H9 (cell line): Measurements from ENCODE around the gene ZBED5. TPM values are rescaled to one million over a fixed set of nuclear protein-coding genes. Genes with fewer than 3 reads are reported as not detected.

Experiments used
- DNase-seq: peaks from one replicate; pipeline ENCODE4 v3.0.0-alpha.2; 2017
- H2AFZ ChIP-seq: one replicate; pipeline ENCODE4 v1.6.1; 2013; ENCODE audit warnings: mild to moderate bottlenecking, low read length, control low read depth, moderate library complexity
- H2AK5ac ChIP-seq: 2 replicates; pipeline ENCODE4 v1.6.1; 2013; ENCODE audit warnings: low read length, control low read depth, mixed read lengths; ENCODE audit not compliant: insufficient read length
- H2BK120ac ChIP-seq: one replicate; pipeline ENCODE4 v1.6.1; 2013; ENCODE audit warnings: low read depth, mild to moderate bottlenecking, low read length, control low read depth, inconsistent platforms; ENCODE audit not compliant: poor library complexity, severe bottlenecking
- H2BK12ac ChIP-seq: 2 replicates; pipeline ENCODE4 v1.6.1; 2013; ENCODE audit warnings: low read length, control low read depth, mixed read lengths, low read depth; ENCODE audit not compliant: insufficient read length
- H2BK15ac ChIP-seq: 2 replicates; pipeline ENCODE4 v1.6.1; 2013; ENCODE audit warnings: low read depth, low read length, control low read depth
- H2BK20ac ChIP-seq: one replicate; pipeline ENCODE4 v1.6.1; 2013; ENCODE audit warnings: low read depth, mild to moderate bottlenecking, low read length, control low read depth, inconsistent platforms; ENCODE audit not compliant: poor library complexity, severe bottlenecking
- H2BK5ac ChIP-seq: 2 replicates; pipeline ENCODE4 v1.6.1; 2013; ENCODE audit warnings: low read length, control low read depth, mixed read lengths; ENCODE audit not compliant: insufficient read length
- H3K14ac ChIP-seq: 2 replicates; pipeline ENCODE4 v1.6.1; 2013; ENCODE audit warnings: low read length, control low read depth; ENCODE audit not compliant: insufficient read depth
- H3K18ac ChIP-seq: 2 replicates; pipeline ENCODE4 v1.6.1; 2013; ENCODE audit warnings: low read depth, mild to moderate bottlenecking, mixed read lengths, low read length, control low read depth; ENCODE audit not compliant: insufficient read length
- H3K23ac ChIP-seq: 2 replicates; pipeline ENCODE4 v1.6.1; 2013; ENCODE audit warnings: low read length, control low read depth, mixed read lengths, low read depth; ENCODE audit not compliant: insufficient read length
- H3K23me2 ChIP-seq: 2 replicates; pipeline ENCODE4 v1.6.1; 2013; ENCODE audit warnings: low read depth, mild to moderate bottlenecking, mixed read lengths, low read length, control low read depth; ENCODE audit not compliant: insufficient read length, poor library complexity, severe bottlenecking
- H3K27ac ChIP-seq: 2 replicates; pipeline ENCODE4 v1.5.1; 2013; ENCODE audit warnings: low read length, control low read depth, mixed read lengths, low read depth; ENCODE audit not compliant: insufficient read length
- H3K27me3 ChIP-seq: 2 replicates; pipeline ENCODE4 v1.6.1; 2013; ENCODE audit warnings: low read length, control low read depth, inconsistent platforms; ENCODE audit not compliant: insufficient read depth
- H3K4ac ChIP-seq: 2 replicates; pipeline ENCODE4 v1.6.1; 2013; ENCODE audit warnings: low read depth, mild to moderate bottlenecking, control low read depth, inconsistent platforms, low read length, moderate library complexity
- H3K4me1 ChIP-seq: 2 replicates; pipeline ENCODE4 v1.6.1; 2013; ENCODE audit warnings: low read length, control low read depth, inconsistent platforms; ENCODE audit not compliant: insufficient read depth
- H3K4me2 ChIP-seq: 2 replicates; pipeline ENCODE4 v1.6.1; 2013; ENCODE audit warnings: low read length, control low read depth, mixed read lengths; ENCODE audit not compliant: insufficient read length, insufficient read depth
- H3K56ac ChIP-seq: 2 replicates; pipeline ENCODE4 v1.6.1; 2013; ENCODE audit warnings: low read depth, mild to moderate bottlenecking, mixed read lengths, low read length, control low read depth; ENCODE audit not compliant: insufficient read length
- H3K79me1 ChIP-seq: 2 replicates; pipeline ENCODE4 v1.6.1; 2013; ENCODE audit warnings: low read depth, mild to moderate bottlenecking, moderate library complexity, low read length, control low read depth, inconsistent platforms; ENCODE audit not compliant: insufficient read depth, poor library complexity, severe bottlenecking
- H3K79me2 ChIP-seq: 2 replicates; pipeline ENCODE4 v1.6.1; 2013; ENCODE audit warnings: low read length, control low read depth, inconsistent platforms; ENCODE audit not compliant: insufficient read depth
- H3K9ac ChIP-seq: 2 replicates; pipeline ENCODE4 v1.6.1; 2013; ENCODE audit warnings: low read length, control low read depth, mixed read lengths; ENCODE audit not compliant: insufficient read length; ENCODE audit errors: extremely low read depth
- H3K9me3 ChIP-seq: one replicate; pipeline ENCODE4 v1.6.1; 2013; ENCODE audit warnings: low read depth, low read length, inconsistent platforms; ENCODE audit not compliant: control insufficient read depth
- H3T11ph ChIP-seq: one replicate; pipeline ENCODE4 v1.6.1; 2013; ENCODE audit warnings: mild to moderate bottlenecking, low read length, control low read depth, inconsistent platforms
- H4K20me1 ChIP-seq: one replicate; pipeline ENCODE4 v1.6.1; 2013; ENCODE audit not compliant: control insufficient read depth, insufficient read length, insufficient read depth
- H4K5ac ChIP-seq: 2 replicates; pipeline ENCODE4 v1.6.1; 2013; ENCODE audit warnings: low read depth, mild to moderate bottlenecking, mixed read lengths, low read length, control low read depth; ENCODE audit not compliant: insufficient read length
- H4K8ac ChIP-seq: replicated peaks from 2 replicates; pipeline ENCODE4 v1.6.1; 2013; ENCODE audit warnings: low read length, control low read depth, mixed read lengths, low read depth; ENCODE audit not compliant: insufficient read length
- H4K91ac ChIP-seq: 2 replicates; pipeline ENCODE4 v1.6.1; 2013; ENCODE audit warnings: low read depth, mild to moderate bottlenecking, moderate library complexity, mixed read lengths, low read length, control low read depth; ENCODE audit not compliant: insufficient read length
- H3K27ac Mint-ChIP-seq, 3 experiments: 2 replicates in 2 of 3; 3 replicates in 1 of 3; pipeline ENCODE4 v1.8.0; 2020 to 2021; ENCODE audit warnings: mixed read lengths in 3 of 3, mild to moderate bottlenecking in 1 of 3, moderate library complexity in 1 of 3
- H3K27me3 Mint-ChIP-seq: 2 replicates; pipeline ENCODE4 v1.8.0; 2021; ENCODE audit warnings: low read depth, mild to moderate bottlenecking, moderate library complexity, mixed read lengths
- H3K36me3 Mint-ChIP-seq, 3 experiments: 2 replicates in 2 of 3; 3 replicates in 1 of 3; pipeline ENCODE4 v1.8.0; 2020 to 2021; ENCODE audit warnings: low read depth in 3 of 3, mixed read lengths in 3 of 3; ENCODE audit not compliant: insufficient read depth in 1 of 3
- H3K4me1 Mint-ChIP-seq, 2 experiments: 2 replicates each; pipeline ENCODE4 v1.8.0; 2020; ENCODE audit warnings: mixed read lengths in 2 of 2
- H3K4me3 Mint-ChIP-seq, 2 experiments: 2 replicates in 1 of 2; 3 replicates in 1 of 2; pipeline ENCODE4 v1.8.0; 2020 to 2021; ENCODE audit warnings: mild to moderate bottlenecking in 2 of 2, mixed read lengths in 2 of 2, moderate library complexity in 1 of 2
- H3K9me3 Mint-ChIP-seq, 2 experiments: 2 replicates in 1 of 2; 3 replicates in 1 of 2; pipeline ENCODE4 v1.8.0; 2020; ENCODE audit warnings: mild to moderate bottlenecking in 2 of 2, mixed read lengths in 2 of 2, moderate library complexity in 1 of 2
- CTCF ChIP-seq: fragments of 200-600 bp; sonication (generic); conservative IDR thresholded peaks from 3 replicates; pipeline ENCODE4 v1.8.0; 2021; ENCODE audit warnings: antibody characterized with exemption, mild to moderate bottlenecking
- WGBS: extraction: QIAGEN DNeasy Blood & Tissue Kit; methylation state at CpG from one replicate; pipeline ENCODE4 v1.1.7; 2013; ENCODE audit warnings: missing lambda C conversion rate, low lambda C conversion rate, mixed read lengths; ENCODE audit not compliant: insufficient read length; ENCODE audit errors: extremely low coverage; 5-methylcytosine and 5-hydroxymethylcytosine counted together
- total RNA-seq: library from RNA; stranded (reverse); gene quantifications from 2 replicates; pipeline ENCODE4 v1.2.1, GENCODE V29; 2021

Gene ZBED5
- total RNA-seq, 1 experiment from 2014 or later: 65.8 TPM

DNA sequence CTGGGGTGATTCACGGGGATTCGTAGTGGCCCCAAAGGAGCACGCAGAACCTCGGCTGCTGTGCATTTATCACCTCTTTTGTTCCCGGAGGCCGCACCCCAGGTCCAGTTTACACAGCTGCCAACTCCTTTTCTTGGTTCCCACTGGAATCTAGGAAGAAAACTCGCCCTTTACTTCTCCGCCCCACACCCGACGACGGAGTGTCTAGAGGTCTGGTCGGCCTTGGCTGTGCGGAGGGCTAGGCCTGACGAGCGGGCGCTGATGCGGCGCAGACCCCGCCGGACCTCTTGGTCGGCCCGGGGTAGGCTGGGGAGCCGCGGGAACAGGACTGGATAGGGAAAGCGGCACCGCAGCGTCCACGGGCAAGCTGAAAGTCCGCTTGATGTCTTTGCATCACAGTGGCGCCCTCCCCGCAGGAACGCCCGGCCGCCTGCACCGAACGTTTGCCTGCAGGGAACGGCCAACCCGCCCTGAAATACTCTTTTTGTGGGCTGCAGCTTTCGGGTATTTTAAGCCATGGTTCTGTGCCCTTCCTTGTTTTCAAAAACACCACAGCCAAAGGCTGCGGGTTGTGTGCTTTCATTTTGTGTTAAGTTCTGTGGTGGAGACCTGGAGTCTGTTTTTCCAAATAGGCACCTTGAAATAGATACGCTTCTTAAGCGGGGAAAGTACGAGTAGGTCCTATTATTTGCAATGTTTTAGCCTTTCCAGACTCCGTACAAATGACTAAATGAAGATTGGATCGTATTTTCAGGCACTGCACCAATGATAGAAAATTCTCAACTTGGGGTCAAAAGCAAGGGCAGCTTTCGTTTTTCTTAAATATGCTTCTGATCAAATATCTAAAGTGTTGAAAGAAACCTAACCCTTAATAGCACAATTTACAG, 829 bp upstream of the ZBED5 start:
- peak overlapping the region; percentile 53 for H2AFZ ChIP-seq
- no peaks in the 10 kb centered on the region for H3K27me3 Mint-ChIP-seq
- H3K4me1 Mint-ChIP-seq: peaks cover 24 to 30% of the 10 kb centered on the region in 2 experiments
- H2BK120ac ChIP-seq: no peak overlapping the region
- no peak overlapping the region for H3T11ph ChIP-seq
- H3K27me3 ChIP-seq: no peaks in the 10 kb centered on the region
- H3K56ac ChIP-seq: no peak overlapping the region
- peak overlapping the region; percentile 18 for H3K18ac ChIP-seq
- H3K4ac ChIP-seq: no peak overlapping the region
- WGBS: no CpG with 5 or more reads among the region's 46 CpGs
- peaks cover 0 to 2% of the 10 kb centered on the region in 2 experiments; a peak in 1 of 5 replicates for H3K9me3 Mint-ChIP-seq
- H3K36me3 Mint-ChIP-seq: peaks cover 13 to 27% (median 22%) of the 10 kb centered on the region in 3 experiments
- H3K9me3 ChIP-seq: no peaks in the 10 kb centered on the region
- H2BK15ac ChIP-seq: no peak overlapping the region
- H2BK5ac ChIP-seq: no peak overlapping the region
- DNase-seq: peak; percentile 70
- no peaks in the 10 kb centered on the region for H3K79me1 ChIP-seq
- H3K9ac ChIP-seq: peak overlapping the region; percentile 79
- H3K14ac ChIP-seq: peak overlapping the region; percentile 87
- no peak overlapping the region for H4K91ac ChIP-seq
- H3K4me2 ChIP-seq: peak overlapping the region; percentile 95
- peaks cover 5% of the 10 kb centered on the region; the same call in 1 of the 2 replicates for H3K79me2 ChIP-seq
- H3K23me2 ChIP-seq: peaks cover 14% of the 10 kb centered on the region
- H2BK12ac ChIP-seq: no peak overlapping the region
- no peak overlapping the region for H2AK5ac ChIP-seq
- peak overlapping the region; percentile 52 for H3K27ac ChIP-seq
- H2BK20ac ChIP-seq: no peak overlapping the region
- no peak overlapping the region for H4K5ac ChIP-seq
- no peak for TF ChIP-seq CTCF
- H3K23ac ChIP-seq: no peak overlapping the region
- H3K4me1 ChIP-seq: no peaks in the 10 kb centered on the region
- H3K27ac Mint-ChIP-seq: peak overlapping the region; percentile 96 to 98 (median 96)
- H4K20me1 ChIP-seq: no peaks in the 10 kb centered on the region
- H3K4me3 Mint-ChIP-seq: peak overlapping the region; percentile 100
- H4K8ac ChIP-seq: no peak overlapping the region
